ENCODE data around the gene LURAP1L.

LURAP1L gene

DNA sequence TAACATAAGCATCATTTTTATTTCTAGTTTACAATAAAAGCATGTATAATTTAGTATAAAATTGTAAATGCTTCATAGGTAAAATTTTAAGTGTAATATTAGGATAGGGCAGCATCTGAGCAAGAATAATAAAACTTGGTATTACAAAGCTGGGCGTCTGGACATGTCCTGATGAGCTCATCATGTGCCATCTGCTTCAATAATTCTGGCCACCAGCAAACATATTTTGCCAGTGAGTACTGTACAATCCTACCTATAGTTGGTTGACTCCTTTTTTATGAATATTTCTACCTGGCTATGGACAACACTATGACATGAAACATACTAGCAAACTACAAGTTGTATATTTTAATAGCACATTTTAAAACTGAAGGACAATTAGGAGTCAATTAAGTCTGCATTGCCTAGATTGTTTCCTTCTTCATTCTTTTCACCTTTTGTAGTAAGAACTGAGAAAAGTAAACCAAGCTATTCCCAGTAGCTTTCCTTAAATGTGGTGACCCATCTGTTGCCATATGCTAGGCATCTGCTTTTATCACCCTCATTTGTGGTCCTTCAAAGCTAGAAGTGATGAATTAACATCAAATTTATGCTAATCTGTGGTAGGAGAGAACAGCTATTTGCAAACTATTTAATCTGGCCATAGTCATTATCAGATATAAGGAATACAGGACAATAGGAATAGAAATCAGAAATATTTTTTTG lies 23.4 kb downstream of the LURAP1L start:
- no peak overlapping the region for H3K9ac ChIP-seq (ENCODE audit: low read length)
- H3K4me3 ChIP-seq (ENCODE audit: low read length): no peak overlapping the region
- H3K9me3 ChIP-seq (ENCODE audit: control insufficient read depth, low read length): no peaks in the 10 kb centered on the region
- no peaks in the 10 kb centered on the region for H3K36me3 ChIP-seq (ENCODE audit: control insufficient read depth, insufficient read depth, low read length)
- no peaks in the 10 kb centered on the region for H3K27me3 ChIP-seq (ENCODE audit: control insufficient read depth, insufficient read depth, low read length)
- peaks cover 9% of the 10 kb centered on the region for H3K4me1 ChIP-seq (ENCODE audit: control insufficient read depth, insufficient read depth, low read length)

DNA sequence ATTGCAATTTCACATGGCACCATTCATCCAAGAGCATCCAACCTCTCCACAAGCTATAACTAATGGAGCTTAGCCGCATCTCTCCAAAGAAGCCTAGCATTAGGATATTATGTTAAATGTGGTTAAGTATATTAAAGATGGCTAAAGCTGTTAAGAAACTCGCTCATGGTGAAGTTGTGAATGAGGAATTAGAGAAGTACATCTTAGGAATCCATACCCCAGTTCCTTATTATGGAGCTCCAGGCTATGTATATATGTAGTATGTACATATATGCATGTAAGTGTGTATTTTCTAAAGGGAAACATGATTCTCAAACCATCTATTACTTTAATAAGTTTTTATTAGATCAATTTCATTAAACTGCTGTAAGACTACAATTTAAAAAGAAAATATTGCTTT lies 26.4 kb downstream of the LURAP1L start:
- Histone ChIP-seq H3K4me1 (ENCODE audit: control insufficient read depth, insufficient read depth, low read length) (no peaks in the 10 kb centered on the region), H3K4me3 (ENCODE audit: low read length) (no peak overlapping the region), H3K9ac (ENCODE audit: low read length) (no peak overlapping the region), H3K27me3 (ENCODE audit: control insufficient read depth, insufficient read depth, low read length) (no peaks in the 10 kb centered on the region), H3K36me3 (ENCODE audit: control insufficient read depth, insufficient read depth, low read length) (no peaks in the 10 kb centered on the region), H3K9me3 (ENCODE audit: control insufficient read depth, low read length) (no peaks in the 10 kb centered on the region)

GRCh38 chr9:12801663-12802062 lies 26.8 kb downstream of the LURAP1L start:
- no peak overlapping the region for H3K9ac ChIP-seq (ENCODE audit: low read length)

GRCh38 chr9:12802093-12802492 lies 27.3 kb downstream of the LURAP1L start:
- Histone ChIP-seq H3K4me3 (ENCODE audit: low read length) (no peak overlapping the region), H3K27me3 (ENCODE audit: control insufficient read depth, insufficient read depth, low read length) (no peaks in the 10 kb centered on the region), H3K4me1 (ENCODE audit: control insufficient read depth, insufficient read depth, low read length) (no peaks in the 10 kb centered on the region), H3K9me3 (ENCODE audit: control insufficient read depth, low read length) (no peaks in the 10 kb centered on the region), H3K36me3 (ENCODE audit: control insufficient read depth, insufficient read depth, low read length) (no peaks in the 10 kb centered on the region), H3K9ac (ENCODE audit: low read length) (no peak overlapping the region)

More at GRCh38 chr9:12801663-12802062, 26.8 kb downstream of the LURAP1L start:
- no peaks in the 10 kb centered on the region for H3K27me3 ChIP-seq (ENCODE audit: control insufficient read depth, insufficient read depth, low read length)
- H3K4me3 ChIP-seq (ENCODE audit: low read length): no peak overlapping the region
- no peaks in the 10 kb centered on the region for H3K4me1 ChIP-seq (ENCODE audit: control insufficient read depth, insufficient read depth, low read length)
- no peaks in the 10 kb centered on the region for H3K9me3 ChIP-seq (ENCODE audit: control insufficient read depth, low read length)
- no peaks in the 10 kb centered on the region for H3K36me3 ChIP-seq (ENCODE audit: control insufficient read depth, insufficient read depth, low read length)

DNA sequence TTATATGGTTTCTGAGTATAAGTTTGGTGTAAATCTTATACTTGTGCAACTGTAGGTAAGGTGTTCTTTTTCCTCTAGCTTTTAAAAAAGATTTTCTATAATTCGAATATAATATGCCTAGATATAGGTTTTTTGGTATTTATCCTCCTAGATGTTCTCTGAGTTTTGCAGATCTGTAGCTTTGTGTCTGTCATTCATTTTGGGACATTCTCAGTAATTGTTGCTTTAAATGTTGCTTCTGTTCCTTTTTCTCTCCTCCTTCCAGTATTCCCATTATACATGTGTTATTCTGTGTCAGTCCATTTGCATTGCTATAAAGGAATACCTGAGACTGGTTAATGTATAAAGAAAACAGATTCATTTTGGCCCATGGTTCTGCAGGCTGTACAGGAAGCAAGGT lies 33.7 kb downstream of the LURAP1L start:
- H3K9ac ChIP-seq (ENCODE audit: low read length): no peak overlapping the region

GRCh38 chr9:12809720-12810119 lies 34.9 kb downstream of the LURAP1L start:
- peaks cover 17% of the 10 kb centered on the region for H3K4me1 ChIP-seq (ENCODE audit: control insufficient read depth, insufficient read depth, low read length)
- H3K9me3 ChIP-seq (ENCODE audit: control insufficient read depth, low read length): no peaks in the 10 kb centered on the region
- no peak overlapping the region for H3K4me3 ChIP-seq (ENCODE audit: low read length)
- no peaks in the 10 kb centered on the region for H3K27me3 ChIP-seq (ENCODE audit: control insufficient read depth, insufficient read depth, low read length)
- H3K9ac ChIP-seq (ENCODE audit: low read length): no peak overlapping the region
- no peaks in the 10 kb centered on the region for H3K36me3 ChIP-seq (ENCODE audit: control insufficient read depth, insufficient read depth, low read length)

More for the DNA sequence above, 33.7 kb downstream of the LURAP1L start:
- H3K27me3 ChIP-seq (ENCODE audit: control insufficient read depth, insufficient read depth, low read length): no peaks in the 10 kb centered on the region
- H3K9me3 ChIP-seq (ENCODE audit: control insufficient read depth, low read length): no peaks in the 10 kb centered on the region
- peaks cover 8% of the 10 kb centered on the region for H3K4me1 ChIP-seq (ENCODE audit: control insufficient read depth, insufficient read depth, low read length)
- H3K4me3 ChIP-seq (ENCODE audit: low read length): no peak overlapping the region
- H3K36me3 ChIP-seq (ENCODE audit: control insufficient read depth, insufficient read depth, low read length): no peaks in the 10 kb centered on the region

DNA sequence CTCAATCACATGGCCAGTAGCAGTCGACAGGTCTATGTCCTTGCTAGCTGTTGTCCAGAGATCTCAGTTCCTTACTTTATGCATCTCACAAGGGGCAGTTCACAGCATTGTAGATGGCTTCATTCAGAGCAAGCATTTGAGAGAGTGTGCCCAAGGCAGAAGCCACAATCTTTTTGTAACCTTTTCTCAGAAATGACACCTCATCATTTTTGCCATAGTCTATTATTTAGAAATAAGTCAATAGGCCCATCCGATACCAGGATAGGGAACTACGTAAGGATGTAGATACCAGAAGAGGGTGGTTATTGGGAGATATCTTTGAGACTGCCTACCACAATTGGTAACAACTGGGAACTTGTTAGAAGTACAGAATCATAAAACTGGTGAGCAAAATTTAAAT lies 37.1 kb downstream of the LURAP1L start:
- Histone ChIP-seq H3K9ac (ENCODE audit: low read length) (no peak overlapping the region), H3K9me3 (ENCODE audit: control insufficient read depth, low read length) (no peaks in the 10 kb centered on the region), H3K4me3 (ENCODE audit: low read length) (no peak overlapping the region), H3K27me3 (ENCODE audit: control insufficient read depth, insufficient read depth, low read length) (no peaks in the 10 kb centered on the region), H3K4me1 (ENCODE audit: control insufficient read depth, insufficient read depth, low read length) (peaks cover 30% of the 10 kb centered on the region), H3K36me3 (ENCODE audit: control insufficient read depth, insufficient read depth, low read length) (no peaks in the 10 kb centered on the region)

DNA sequence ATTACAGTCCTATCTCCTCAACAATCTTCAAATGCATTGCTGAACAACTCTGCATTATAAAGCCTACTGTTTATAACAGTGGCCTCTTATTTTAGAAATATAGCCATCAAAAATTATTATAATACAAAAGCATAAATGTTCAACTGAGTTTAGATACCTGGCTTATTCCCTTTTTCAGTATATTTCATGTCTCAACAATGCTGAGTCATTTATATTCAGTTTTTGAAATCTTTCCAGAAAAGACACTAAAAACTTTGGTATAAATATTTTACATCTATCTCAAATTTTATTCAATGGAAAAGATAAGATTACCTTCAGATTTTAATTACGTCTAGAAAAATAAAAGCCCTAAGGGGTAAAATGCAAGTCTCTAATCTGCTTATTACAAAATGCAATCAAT lies 37.9 kb downstream of the LURAP1L start:
- no peaks in the 10 kb centered on the region for H3K9me3 ChIP-seq (ENCODE audit: control insufficient read depth, low read length)
- peaks cover 38% of the 10 kb centered on the region for H3K4me1 ChIP-seq (ENCODE audit: control insufficient read depth, insufficient read depth, low read length)
- no peaks in the 10 kb centered on the region for H3K36me3 ChIP-seq (ENCODE audit: control insufficient read depth, insufficient read depth, low read length)
- H3K4me3 ChIP-seq (ENCODE audit: low read length): no peak overlapping the region
- no peak overlapping the region for H3K9ac ChIP-seq (ENCODE audit: low read length)
- H3K27me3 ChIP-seq (ENCODE audit: control insufficient read depth, insufficient read depth, low read length): no peaks in the 10 kb centered on the region

- Histone ChIP-seq H3K4me1 (ENCODE audit: control insufficient read depth, insufficient read depth, low read length) (peaks cover 45% of the 10 kb centered on the region), H3K4me3 (ENCODE audit: low read length) (no peak overlapping the region)
Measured at GRCh38 chr9:12813533-12813932, 38.7 kb downstream of the LURAP1L start.

GRCh38 chr9:12813960-12814876 lies 39.4 kb downstream of the LURAP1L start:
- Histone ChIP-seq H3K4me1 (ENCODE audit: control insufficient read depth, insufficient read depth, low read length) (peaks cover 50% of the 10 kb centered on the region), H3K4me3 (ENCODE audit: low read length) (peak overlapping the region; percentile 21), H3K27me3 (ENCODE audit: control insufficient read depth, insufficient read depth, low read length) (no peaks in the 10 kb centered on the region), H3K9me3 (ENCODE audit: control insufficient read depth, low read length) (no peaks in the 10 kb centered on the region), H3K36me3 (ENCODE audit: control insufficient read depth, insufficient read depth, low read length) (no peaks in the 10 kb centered on the region), H3K9ac (ENCODE audit: low read length) (peak overlapping the region; percentile 46)

More at GRCh38 chr9:12813533-12813932, 38.7 kb downstream of the LURAP1L start:
- Histone ChIP-seq H3K36me3 (ENCODE audit: control insufficient read depth, insufficient read depth, low read length) (no peaks in the 10 kb centered on the region), H3K27me3 (ENCODE audit: control insufficient read depth, insufficient read depth, low read length) (no peaks in the 10 kb centered on the region), H3K9me3 (ENCODE audit: control insufficient read depth, low read length) (no peaks in the 10 kb centered on the region), H3K9ac (ENCODE audit: low read length) (peak overlapping the region; percentile 46)

DNA sequence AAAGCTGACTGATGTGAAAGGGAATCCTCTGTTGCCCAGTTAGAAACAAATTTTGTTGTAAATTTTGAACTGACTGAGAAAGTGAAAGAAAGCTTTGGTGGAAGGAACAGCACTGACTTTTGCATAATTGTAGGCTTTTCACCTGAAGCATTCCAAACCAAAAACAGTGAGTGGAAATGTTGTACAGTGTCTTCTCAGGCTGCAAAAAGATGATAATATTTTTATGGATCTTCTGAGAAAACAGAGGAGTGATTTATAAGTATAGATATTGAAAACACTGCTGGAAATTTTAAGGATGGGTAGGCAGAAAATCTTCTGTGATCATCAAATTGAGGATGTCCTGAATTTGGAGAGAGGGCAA lies 40.0 kb downstream of the LURAP1L start:
- Histone ChIP-seq H3K27me3 (ENCODE audit: control insufficient read depth, insufficient read depth, low read length) (no peaks in the 10 kb centered on the region), H3K4me1 (ENCODE audit: control insufficient read depth, insufficient read depth, low read length) (peaks cover 45% of the 10 kb centered on the region), H3K36me3 (ENCODE audit: control insufficient read depth, insufficient read depth, low read length) (no peaks in the 10 kb centered on the region), H3K9me3 (ENCODE audit: control insufficient read depth, low read length) (no peaks in the 10 kb centered on the region), H3K9ac (ENCODE audit: low read length) (peak overlapping the region; percentile 1), H3K4me3 (ENCODE audit: low read length) (no peak overlapping the region)

GRCh38 chr9:12815888-12816287 lies 41.1 kb downstream of the LURAP1L start:
- no peaks in the 10 kb centered on the region for H3K9me3 ChIP-seq (ENCODE audit: control insufficient read depth, low read length)
- H3K4me1 ChIP-seq (ENCODE audit: control insufficient read depth, insufficient read depth, low read length): peaks cover 41% of the 10 kb centered on the region
- H3K36me3 ChIP-seq (ENCODE audit: control insufficient read depth, insufficient read depth, low read length): no peaks in the 10 kb centered on the region
- no peaks in the 10 kb centered on the region for H3K27me3 ChIP-seq (ENCODE audit: control insufficient read depth, insufficient read depth, low read length)
- H3K9ac ChIP-seq (ENCODE audit: low read length): no peak overlapping the region
- no peak overlapping the region for H3K4me3 ChIP-seq (ENCODE audit: low read length)

Measured in mucosa of stomach (tissue), 1 donor.